B cell (primary cell): Measurements from ENCODE around the gene ARFGAP3. TPM values are rescaled to one million over a fixed set of nuclear protein-coding genes. Genes with fewer than 3 reads are reported as not detected.

Experiments used
- ATAC-seq: fragments of 200-7000 bp; cut with Tn5 transposase; one replicate; pipeline ENCODE4 v1.10.0; 2021; ENCODE audit warnings: low read depth, mild to moderate bottlenecking, moderate number of reproducible peaks, moderate library complexity
- CTCF ChIA-PET: fragments of 350-600 bp; sonication (Branson Sonifier 250); formaldehyde crosslinking; loops from one replicate; lab custom pipeline; 2021; ENCODE audit warnings: antibody characterized with exemption, inconsistent platforms; lab: Charles Lee
- POLR2A ChIA-PET: fragments of 350-600 bp; sonication (Branson Sonifier 250); formaldehyde crosslinking; loops from one replicate; lab custom pipeline; 2021; ENCODE audit warnings: antibody characterized with exemption; lab: Charles Lee
- DNase-seq: peaks from one replicate; pipeline ENCODE4 v3.0.0; 2013
- H2AFZ ChIP-seq: 2 replicates; pipeline ENCODE4 v1.6.1; 2012; ENCODE audit warnings: mild to moderate bottlenecking, low read depth, low read length; ENCODE audit not compliant: insufficient read depth, poor library complexity, severe bottlenecking
- H3K27ac ChIP-seq, 2 donors: 1 replicate in 1 of 2; 2 replicates in 1 of 2; pipeline ENCODE4 v1.5.1; 2012 to 2013; ENCODE audit warnings: low read length in 2 of 2, mild to moderate bottlenecking in 2 of 2, moderate library complexity in 1 of 2
- H3K27me3 ChIP-seq, 4 experiments: fragments of 200-600 bp in 1 of 4; sonication (generic) in 1 of 4; replicated peaks in 1 of 4; 1 replicate in 2 of 4; 2 replicates in 2 of 4; pipeline versions ENCODE4 v1.6.1 to v1.7.0; 2013 to 2016; ENCODE audit warnings: low read length in 3 of 4, mild to moderate bottlenecking in 2 of 4, mixed read lengths in 1 of 4, moderate library complexity in 1 of 4; ENCODE audit not compliant: insufficient read depth in 4 of 4, control insufficient read depth in 3 of 4; ENCODE audit errors: control extremely low read depth in 1 of 4
- H3K36me3 ChIP-seq, 2 experiments: replicated peaks in 1 of 2; 1 replicate in 1 of 2; 2 replicates in 1 of 2; pipeline versions ENCODE4 v1.6.1 to v1.7.1; 2013; ENCODE audit warnings: low read length in 1 of 2; ENCODE audit not compliant: insufficient read depth in 2 of 2, control insufficient read depth in 1 of 2; ENCODE audit errors: control extremely low read depth in 1 of 2, extremely low read depth in 1 of 2
- H3K4me1 ChIP-seq, 2 donors: fragments of 200-600 bp in 1 of 2; sonication (generic) in 1 of 2; 1 replicate in 1 of 2; 2 replicates in 1 of 2; pipeline versions ENCODE4 v1.5.1 to v1.6.1; 2013 to 2017; ENCODE audit warnings: low read length in 2 of 2; ENCODE audit not compliant: control insufficient read depth in 2 of 2, insufficient read depth in 2 of 2
- H3K4me2 ChIP-seq: replicated peaks from 2 replicates; pipeline ENCODE3; 2012; ENCODE audit warnings: mild to moderate bottlenecking, low read depth, low read length; ENCODE audit not compliant: poor library complexity, severe bottlenecking
- H3K4me3 ChIP-seq, 5 experiments: fragments of 200-600 bp in 1 of 5; sonication (generic) in 1 of 5; 1 replicate in 3 of 5; 2 replicates in 2 of 5; pipeline versions ENCODE4 v1.5.1 to v1.7.0; 2011 to 2016; ENCODE audit warnings: low read length in 4 of 5, mild to moderate bottlenecking in 4 of 5, low read depth in 2 of 5, control low read depth in 1 of 5, moderate library complexity in 1 of 5; ENCODE audit not compliant: insufficient read depth in 1 of 5; ENCODE audit errors: control extremely low read depth in 1 of 5, extremely low read depth in 1 of 5
- H3K79me2 ChIP-seq: fragments of 200-600 bp; sonication (generic); one replicate; pipeline ENCODE4 v1.6.0; 2016; ENCODE audit warnings: low read length; ENCODE audit not compliant: control insufficient read depth, insufficient read depth
- H3K9ac ChIP-seq: fragments of 200-600 bp; sonication (generic); 2 replicates; pipeline ENCODE4 v1.6.1; 2017; ENCODE audit warnings: mild to moderate bottlenecking, low read length, moderate library complexity
- H3K9me3 ChIP-seq, 3 donors: one replicate each; pipeline versions ENCODE4 v1.6.1 to v1.7.1; 2013; ENCODE audit warnings: low read length in 2 of 3; ENCODE audit not compliant: control insufficient read depth in 2 of 3, insufficient read depth in 1 of 3; ENCODE audit errors: control extremely low read depth in 1 of 3
- H4K20me1 ChIP-seq: 2 replicates; pipeline ENCODE4 v1.6.0; 2012; ENCODE audit warnings: mild to moderate bottlenecking, low read length; ENCODE audit not compliant: insufficient read depth, control insufficient read depth, poor library complexity, severe bottlenecking
- H3K27ac Mint-ChIP-seq: one replicate; pipeline ENCODE4 v1.8.0; 2021; ENCODE audit warnings: mixed read lengths
- H3K27me3 Mint-ChIP-seq: one replicate; pipeline ENCODE4 v1.8.0; 2021; ENCODE audit warnings: mixed read lengths
- H3K4me1 Mint-ChIP-seq: one replicate; pipeline ENCODE4 v1.8.0; 2021; ENCODE audit warnings: mixed read lengths
- H3K4me3 Mint-ChIP-seq: one replicate; pipeline ENCODE4 v1.8.0; 2021; ENCODE audit warnings: mixed read lengths
- H3K9me3 Mint-ChIP-seq: one replicate; pipeline ENCODE4 v1.8.0; 2022; ENCODE audit warnings: mixed read lengths; ENCODE audit not compliant: insufficient read depth
- CTCF ChIP-seq: fragments of 200-600 bp; IDR thresholded peaks from one replicate; pipeline ENCODE4 v1.8.0; 2022; ENCODE audit warnings: antibody characterized with exemption, mild to moderate bottlenecking
- EZH2 ChIP-seq: IDR thresholded peaks from 2 replicates; pipeline ENCODE4 v1.6.1; 2012; ENCODE audit warnings: borderline replicate concordance, low read depth, mild to moderate bottlenecking, moderate library complexity, low read length; ENCODE audit not compliant: insufficient read depth, poor library complexity, severe bottlenecking
- WGBS: methylation state at CpG from one replicate; pipeline ENCODE4 v1.1.5; 2013; ENCODE audit warnings: missing lambda C conversion rate; ENCODE audit not compliant: insufficient coverage; 5-methylcytosine and 5-hydroxymethylcytosine counted together
- intact Hi-C: fragments of 100-400 bp; cut with micrococcal nuclease; formaldehyde crosslinking; loops from one replicate; pipeline ENCODE4 v1.10.0; 2022
- polyA plus RNA-seq: library from polyadenylated mRNA; depleted of rRNA; stranded (reverse); fragments of >200 nt; gene quantifications from 2 replicates; pipeline ENCODE4 v1.2.3, GENCODE V29; 2012
- total RNA-seq, 2 donors: library from RNA; stranded (reverse); fragments of 120-200 nt in 1 of 2; gene quantifications; 1 replicate in 1 of 2; 2 replicates in 1 of 2; pipeline versions ENCODE4 v1.2.3 to v1.2.4, GENCODE V29; 2013 to 2022

The ARFGAP3 gene
- total and polyA plus RNA-seq, 2 donors (not counting 1 experiment from before 2014, with no cell fraction given): 10.7 to 33.2 TPM

GRCh38 chr22:42799461-42800405, 57.3 kb downstream of the ARFGAP3 start:
- H3K9ac ChIP-seq: no peak overlapping the region
- H3K4me1 ChIP-seq: no peaks in the 10 kb centered on the region
- no peak overlapping the region for H3K27ac ChIP-seq
- H2AFZ ChIP-seq: no peak overlapping the region
- no peak overlapping the region for H3K4me2 ChIP-seq
- no peaks in the 10 kb centered on the region for H3K9me3 ChIP-seq
- no peak overlapping the region for H3K4me3 ChIP-seq
- H3K4me1 Mint-ChIP-seq: no peaks in the 10 kb centered on the region
- no peaks in the 10 kb centered on the region for H3K27me3 Mint-ChIP-seq
- TF ChIP-seq EZH2: no peak
- no peak for TF ChIP-seq CTCF
- H3K4me3 Mint-ChIP-seq: no peak overlapping the region
- WGBS: 90% methylated on average over 2 of the region's 8 CpGs
- no peaks in the 10 kb centered on the region for H3K9me3 Mint-ChIP-seq
- no peak overlapping the region for H3K27ac Mint-ChIP-seq
- ATAC-seq: no peak
- ChIA-PET CTCF (no interaction called here), POLR2A (interaction anchor here (0.7 kb wide), 1 partner anchor 63 kb away, joined by 3 read pairs; no protein-coding TSS in a partner anchor)
- intact Hi-C loops: no loop called here
- no peak for DNase-seq
- no peaks in the 10 kb centered on the region for H3K79me2 ChIP-seq
- H4K20me1 ChIP-seq: no peaks in the 10 kb centered on the region
- H3K27me3 ChIP-seq: no peaks in the 10 kb centered on the region
- peaks cover 0 to 10% of the 10 kb centered on the region in 2 experiments for H3K36me3 ChIP-seq

GRCh38 chr22:42799061-42799460, 58.0 kb downstream of the ARFGAP3 start:
- 98% methylated on average over 9 of the region's 10 CpGs for WGBS
- Histone ChIP-seq H3K27ac (no peak overlapping the region), H3K9me3 (no peaks in the 10 kb centered on the region), H3K4me3 (no peak overlapping the region), H3K36me3 (peaks cover 0 to 10% of the 10 kb centered on the region in 2 experiments), H3K27me3 (no peaks in the 10 kb centered on the region), H3K79me2 (no peaks in the 10 kb centered on the region), H2AFZ (no peak overlapping the region), H3K4me2 (no peak overlapping the region), H4K20me1 (no peaks in the 10 kb centered on the region), H3K4me1 (no peaks in the 10 kb centered on the region), H3K9ac (no peak overlapping the region)
- ATAC-seq (no peak), DNase-seq (no peak)
- Mint-ChIP-seq H3K4me3 (no peak overlapping the region), H3K27ac (no peak overlapping the region), H3K9me3 (no peaks in the 10 kb centered on the region), H3K4me1 (no peaks in the 10 kb centered on the region), H3K27me3 (no peaks in the 10 kb centered on the region)
- ChIA-PET POLR2A (no interaction called here), CTCF (no interaction called here)
- TF ChIP-seq CTCF: no peak
- no peak for TF ChIP-seq EZH2
- intact Hi-C loops: no loop called here
